GM11168 (cell line): ENCODE data around the gene GLB1L.
"Not testable (repeated sequence)": the region's sequence is repeated elsewhere in the genome, so short reads cannot be mapped to it uniquely, and the experiment has no call there.

Source experiments
- in situ Hi-C: fragments of 300-500 bp; cut with MboI; formaldehyde crosslinking; loops from one replicate; pipeline ENCODE4 v1.12.0; 2022; ENCODE audit warnings: low sequenced_read_pairs; ENCODE audit not compliant: unreplicated experiment

Gene GLB1L

DNA sequence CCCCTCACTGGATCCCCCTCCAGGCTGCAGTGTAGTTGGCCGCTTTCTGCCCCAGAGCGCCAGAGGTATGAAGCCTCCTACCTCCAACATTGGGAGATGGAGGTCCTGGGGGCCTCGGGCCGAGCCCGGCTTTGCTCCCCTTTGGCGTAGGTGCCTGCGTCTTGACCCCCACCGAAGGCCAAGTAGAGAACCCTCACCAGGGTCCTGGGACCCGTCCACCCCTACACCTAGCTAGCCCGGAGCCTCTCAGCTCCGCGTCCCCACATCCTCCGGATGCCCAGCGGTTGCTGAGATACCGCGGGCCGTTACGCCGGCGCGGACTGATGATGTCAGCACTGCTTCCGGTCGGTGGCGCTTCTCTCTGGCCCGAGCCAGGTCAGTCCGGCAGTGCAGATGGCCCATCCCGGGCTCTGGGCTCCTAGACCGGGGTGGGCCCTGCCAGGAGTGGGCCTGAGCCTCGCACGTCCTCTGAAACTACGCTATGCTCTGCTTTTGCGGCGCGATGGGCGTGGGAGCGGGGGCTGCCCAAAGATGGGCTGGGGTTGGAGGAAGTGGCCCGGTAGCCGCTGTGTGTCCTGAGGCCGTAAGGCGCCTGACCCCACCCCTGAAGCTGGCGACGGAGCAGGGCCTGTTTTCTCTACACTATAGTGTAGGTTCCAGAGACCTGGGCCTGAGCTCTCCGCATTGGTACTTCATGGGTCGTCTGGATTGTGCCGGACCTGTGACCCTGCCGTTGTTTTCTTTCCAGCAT is at the start of gene GLB1L, which contains the start of gene STK16:
Gene GLB1L (minus strand): TSS at position 297 of the 751 bp plus-strand sequence. CDS start 1,871 bp downstream, outside the sequence.
Gene STK16 (plus strand): TSS at position 332 of the 751 bp plus-strand sequence. CDS start 521 bp downstream, outside the sequence.
- in situ Hi-C loops, result no loop called here

DNA sequence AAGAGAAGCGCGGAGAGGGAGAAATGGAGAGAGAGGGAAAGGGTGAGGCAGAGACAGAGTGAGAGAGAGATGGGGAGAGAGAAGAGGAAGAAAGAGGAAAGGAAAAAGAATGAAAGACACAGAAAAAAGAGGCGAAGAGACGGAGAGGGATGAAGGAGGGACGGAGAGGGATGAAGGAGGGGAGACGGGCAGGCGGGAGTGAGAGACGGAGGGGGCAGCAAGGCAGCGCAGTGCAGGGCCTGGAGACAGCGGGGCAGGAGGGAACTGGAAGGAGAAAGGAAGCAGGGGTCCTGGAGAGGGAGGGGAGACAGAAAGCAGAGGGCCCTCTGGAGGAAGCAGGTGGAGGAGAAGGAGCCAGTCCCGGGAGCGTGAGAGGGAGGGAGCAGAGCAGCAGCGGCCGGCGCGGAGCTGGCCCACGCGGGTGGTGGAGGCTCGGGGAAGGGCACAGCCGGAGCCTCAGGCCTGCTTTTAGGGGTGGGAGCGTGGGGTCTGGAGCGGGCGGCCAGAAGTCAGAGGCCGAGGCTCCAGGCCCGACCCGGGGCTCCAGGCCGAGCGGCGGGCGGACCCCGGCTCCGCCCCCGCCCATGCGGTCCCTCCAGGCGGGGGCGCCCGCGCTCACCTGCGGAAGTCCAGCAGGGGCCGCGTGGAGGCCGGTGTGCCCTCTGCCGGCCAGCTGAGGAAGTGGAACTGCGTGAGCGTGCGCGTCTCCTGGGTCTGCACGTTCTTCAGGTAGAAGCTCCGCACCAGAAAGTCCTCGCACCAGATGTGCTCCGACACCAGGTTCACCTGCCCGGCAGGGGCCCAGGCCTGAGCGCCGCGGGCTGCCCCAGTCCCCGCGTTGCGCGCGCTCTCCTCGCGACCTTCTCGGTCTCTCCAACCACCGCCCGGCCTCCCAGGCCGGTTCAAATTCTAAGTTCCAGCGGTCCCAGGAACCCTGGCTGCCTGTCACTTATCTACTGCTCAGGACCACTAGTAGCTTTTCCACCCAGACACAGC is 49.4 kb upstream of the GLB1L start:
- in situ Hi-C loops, result no loop called here

DNA sequence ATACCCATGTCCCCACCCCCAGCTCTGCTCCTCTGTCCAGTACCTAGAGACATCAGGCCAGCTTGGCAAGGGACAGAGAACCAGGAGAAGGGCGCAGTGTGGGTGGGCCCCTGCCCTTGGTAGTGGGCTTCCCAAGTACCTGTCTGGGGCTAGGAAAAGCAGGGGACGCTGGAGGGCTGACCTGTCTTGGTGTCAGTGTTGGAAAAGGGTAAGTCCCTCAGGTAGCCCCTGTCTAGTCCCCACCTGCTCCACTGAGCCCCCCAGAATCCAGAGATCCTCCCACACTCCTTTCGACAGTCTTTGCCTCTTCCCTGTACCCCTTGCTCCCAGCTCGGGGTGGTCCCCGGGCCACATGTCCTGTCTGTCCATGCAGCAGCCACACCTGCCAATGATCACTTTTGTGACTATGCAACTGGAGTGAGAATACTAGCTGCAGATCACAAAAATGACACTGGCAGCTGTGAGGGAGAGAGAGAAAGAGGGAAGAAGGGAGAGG is 48.5 kb upstream of the GLB1L start:
- in situ Hi-C loops, result no loop called here

DNA sequence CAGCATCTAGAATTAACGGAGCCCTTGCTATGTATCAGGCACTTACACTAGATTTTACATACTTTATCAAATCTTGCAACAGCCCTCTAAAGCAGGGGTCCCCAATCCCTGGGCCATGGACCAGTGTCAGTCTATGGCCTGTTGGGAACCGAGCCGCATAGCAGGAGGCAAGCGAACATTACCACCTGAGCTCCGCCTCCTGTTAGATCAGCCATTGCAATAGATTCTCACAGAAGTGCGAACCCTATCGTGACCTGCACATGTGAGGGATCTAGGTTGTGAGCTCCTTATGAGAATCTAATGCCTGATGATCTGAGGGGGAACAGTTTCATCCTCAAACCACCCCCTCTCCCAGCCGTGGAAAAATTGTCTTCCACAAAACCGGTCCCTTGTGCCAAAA is 47.4 kb upstream of the GLB1L start:
- in situ Hi-C loops, result no loop called here

DNA sequence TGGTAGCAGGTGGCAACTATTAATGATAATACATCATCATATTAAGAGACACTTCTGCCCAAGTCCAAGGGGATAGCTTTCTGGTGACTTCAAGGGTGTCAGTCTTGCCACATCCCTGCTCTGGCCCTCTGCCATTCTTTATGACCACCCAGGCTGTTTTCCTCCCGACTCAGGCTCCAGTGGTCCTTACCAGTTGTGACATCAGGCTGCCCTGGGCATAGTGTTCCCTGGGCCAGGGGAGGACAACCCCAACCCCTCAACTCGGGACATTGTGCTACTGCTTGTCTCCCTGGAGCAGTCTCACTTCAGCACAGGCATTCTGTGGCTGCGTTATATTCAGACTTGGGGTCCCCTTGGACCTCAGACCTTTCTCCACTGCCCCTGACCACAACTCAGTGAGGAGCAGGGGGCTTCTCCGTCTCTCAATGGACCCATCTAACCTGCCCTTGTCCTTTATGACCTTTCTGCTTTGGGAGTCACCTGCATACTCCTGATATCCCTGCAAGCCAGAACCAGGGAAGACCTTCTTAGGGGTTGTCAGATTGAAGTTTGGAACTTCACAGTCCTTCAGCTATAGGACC is 46.8 kb upstream of the GLB1L start:
- in situ Hi-C loops, result no loop called here

DNA sequence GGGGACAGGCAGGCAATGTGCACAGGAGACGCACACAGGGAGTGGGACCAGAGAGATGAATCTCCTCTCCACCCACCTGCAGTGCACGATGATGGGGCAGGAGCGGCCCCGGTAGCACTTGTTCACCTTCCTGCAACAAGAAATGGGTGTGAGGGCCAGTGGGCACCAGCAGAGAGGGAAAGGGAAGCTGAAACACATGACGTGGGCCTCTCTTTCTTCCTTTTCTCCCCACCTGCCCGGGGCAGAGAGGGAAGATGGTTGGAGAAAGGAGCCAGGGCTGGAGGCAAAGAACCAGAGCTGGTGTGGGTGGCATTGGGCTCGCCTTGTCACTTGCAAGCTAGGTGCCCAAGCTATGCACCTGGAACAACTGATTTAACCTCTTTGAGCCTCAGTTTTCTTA is 46.1 kb upstream of the GLB1L start:
- in situ Hi-C loops, result no loop called here

DNA sequence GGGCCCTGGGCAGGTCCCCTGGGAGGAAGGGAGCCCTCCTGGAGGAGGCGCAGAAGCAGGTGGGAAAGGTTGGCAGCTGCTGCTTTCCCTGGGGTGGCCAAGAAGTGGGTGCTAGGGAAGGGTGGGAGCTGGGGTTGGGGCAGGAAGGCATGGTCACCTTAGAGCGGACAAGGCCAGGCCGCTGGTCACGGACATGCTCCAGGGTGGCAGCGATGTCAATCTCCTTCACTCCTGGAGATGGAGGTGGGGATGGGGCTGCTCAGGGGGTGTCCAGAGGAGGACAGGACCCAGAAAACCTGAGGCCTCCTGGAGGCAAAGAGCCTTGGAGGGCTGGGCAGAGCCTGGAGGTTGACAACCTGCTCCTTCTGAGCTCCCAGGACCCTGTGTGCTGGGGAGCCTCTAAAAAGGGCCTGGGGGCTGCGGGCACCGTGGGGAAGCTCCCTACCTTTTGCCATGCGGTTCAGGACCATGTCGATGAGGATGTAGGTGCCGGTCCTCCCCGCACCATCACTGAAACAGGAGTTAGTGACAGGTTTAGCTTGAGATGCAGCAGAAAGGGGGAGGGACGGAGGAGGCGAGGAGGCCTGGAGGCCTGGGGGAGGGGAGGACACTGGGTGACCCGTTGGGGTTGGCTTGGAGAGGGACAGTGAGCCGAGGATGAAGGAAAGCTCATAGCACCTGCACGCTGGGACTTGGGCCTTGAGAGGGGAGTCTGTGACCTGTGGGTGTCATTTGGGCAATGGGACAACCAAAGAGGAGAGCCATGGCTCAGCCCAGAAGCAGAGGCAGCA is 45.3 kb upstream of the GLB1L start:
- in situ Hi-C loops, result no loop called here

DNA sequence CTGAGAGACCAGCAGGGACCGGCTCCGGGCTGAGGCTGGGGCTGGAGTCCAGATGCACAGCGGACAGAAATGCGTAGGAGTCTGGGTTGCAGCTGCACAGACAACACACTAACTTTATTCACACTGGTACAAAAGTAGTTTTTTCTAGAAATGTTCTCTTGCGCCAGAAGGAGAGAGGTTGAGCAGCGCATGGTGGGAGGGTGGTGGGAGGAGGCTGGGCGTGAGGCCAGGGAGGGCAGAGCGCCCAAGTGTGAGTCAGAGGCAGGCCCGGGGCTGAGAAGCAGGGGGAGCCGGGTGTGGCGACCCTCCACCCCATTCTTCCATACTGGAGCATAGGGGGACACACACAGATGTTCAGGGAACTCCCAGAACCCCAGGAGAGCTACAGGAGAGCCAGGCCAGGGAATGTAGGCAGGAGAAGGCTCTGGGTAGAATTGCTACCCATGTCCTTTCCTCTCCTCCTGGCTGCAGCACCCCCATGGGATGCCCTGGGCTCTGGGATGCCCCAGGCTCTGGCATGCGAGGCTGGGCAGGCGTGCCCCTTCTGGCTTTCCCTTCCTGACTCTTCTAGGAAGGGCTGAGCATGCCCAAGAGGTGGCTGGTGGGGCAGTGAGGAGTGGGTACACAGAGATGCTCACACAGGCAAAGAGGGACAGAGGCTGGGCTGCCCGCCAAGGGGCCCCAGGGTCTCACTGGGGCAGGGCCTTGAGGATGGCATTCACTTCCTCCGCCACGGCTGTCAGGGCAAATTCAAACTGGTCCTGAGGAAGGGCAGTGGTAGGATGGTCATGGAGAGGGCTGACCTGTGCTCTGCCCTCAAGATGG is 44.5 kb upstream of the GLB1L start:
- in situ Hi-C loops, result no loop called here

DNA sequence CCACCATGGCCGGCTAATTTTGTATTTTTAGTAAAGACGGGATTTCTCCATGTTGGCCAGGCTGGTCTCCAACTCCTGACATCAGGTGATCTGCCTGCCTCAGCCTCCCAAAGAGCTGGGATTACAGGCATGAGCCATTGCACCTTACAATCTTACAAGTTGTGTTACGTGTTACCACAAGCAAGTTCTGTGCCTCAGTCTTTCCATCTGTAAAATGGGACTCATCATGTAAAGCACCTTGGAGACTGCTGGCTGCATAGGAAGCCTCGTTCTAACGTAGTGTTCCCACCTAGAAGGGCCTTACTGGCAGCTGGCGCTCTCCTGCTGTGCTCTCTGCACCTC is 43.9 kb upstream of the GLB1L start:
- in situ Hi-C loops, result no loop called here

DNA sequence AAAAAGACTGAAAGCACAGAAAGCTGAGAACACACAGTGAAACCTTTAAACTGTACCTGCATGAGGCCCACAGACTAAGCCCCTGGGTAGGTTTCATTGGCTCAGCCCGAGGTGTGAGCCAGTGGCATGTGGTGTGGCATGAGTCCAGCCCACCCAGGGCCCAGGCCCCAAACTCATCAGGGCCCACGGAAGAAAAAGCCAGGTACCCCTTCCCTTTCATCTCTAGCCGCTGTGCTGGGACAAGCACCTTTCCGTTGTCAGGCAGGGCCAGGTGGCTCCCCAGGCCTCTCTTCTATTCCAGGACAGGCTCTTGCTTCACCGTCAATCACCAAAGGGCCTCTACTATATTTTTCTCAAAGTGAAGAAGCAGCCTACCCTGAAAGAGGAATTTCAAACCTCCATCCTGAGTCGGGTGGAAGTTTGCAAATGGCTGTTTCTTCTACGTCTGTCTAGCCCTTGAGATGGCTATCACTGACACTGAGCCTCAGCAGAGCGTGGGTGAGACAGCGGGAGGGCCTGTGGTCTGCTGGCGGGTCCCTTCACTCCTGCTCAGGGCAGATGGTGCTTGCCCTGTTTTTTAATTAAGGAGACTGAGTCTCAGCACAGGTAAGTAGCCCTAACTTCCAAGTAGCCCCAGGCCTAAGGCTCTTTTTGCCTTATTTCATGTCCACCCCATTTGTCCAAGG is 42.5 kb upstream of the GLB1L start:
- in situ Hi-C loops, result no loop called here

DNA sequence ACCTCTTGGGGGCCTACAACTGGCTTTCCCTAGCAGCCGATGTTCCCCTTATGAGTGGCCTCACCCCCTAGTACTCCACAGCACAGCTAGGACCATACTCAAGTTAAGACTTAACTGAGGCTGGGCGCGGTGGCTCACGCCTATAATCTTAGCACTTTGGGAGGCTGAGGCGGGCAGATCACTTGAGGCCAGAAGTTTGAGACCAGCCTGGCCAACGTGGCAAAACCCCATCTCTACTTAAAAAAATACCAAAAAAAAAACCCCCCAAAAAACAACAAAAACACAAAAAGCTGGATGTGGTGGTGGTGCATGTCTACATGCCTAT is 41.8 kb upstream of the GLB1L start:
- in situ Hi-C loops, result not testable (repeated sequence)

DNA sequence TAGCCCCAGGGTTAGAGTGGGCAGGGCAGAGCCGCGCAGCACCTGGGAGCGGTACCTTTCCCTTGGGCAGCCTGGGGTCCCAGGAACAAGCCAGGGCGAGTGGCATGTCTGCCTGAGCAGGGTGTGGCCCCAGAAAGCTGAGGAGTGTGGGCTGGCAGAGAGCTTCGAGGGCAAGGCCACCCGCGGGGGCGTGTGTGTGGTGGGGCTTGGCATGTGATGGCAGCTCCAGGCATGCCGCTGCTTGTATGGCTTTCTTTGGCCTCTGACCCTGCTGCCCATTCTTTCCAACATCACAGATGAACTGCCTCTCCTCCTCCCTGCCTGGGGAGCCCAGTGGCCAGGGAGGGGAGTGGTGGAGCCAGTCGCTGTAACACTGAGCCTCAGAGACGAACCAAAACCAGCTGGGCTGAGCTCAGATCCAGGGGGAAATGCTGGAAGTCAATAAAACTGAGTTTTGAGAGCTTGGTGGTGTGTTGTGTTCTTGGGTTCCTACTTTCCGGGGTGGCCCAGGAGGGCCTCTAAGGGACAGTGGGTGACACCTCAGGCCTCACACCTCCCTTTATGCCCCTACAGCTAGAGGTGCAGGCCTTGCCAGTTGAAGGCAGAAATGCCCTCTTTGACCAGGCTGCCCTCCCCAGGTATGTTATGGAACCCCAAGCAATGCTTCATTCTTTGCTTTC is 41.3 kb upstream of the GLB1L start:
- in situ Hi-C loops, result no loop called here

DNA sequence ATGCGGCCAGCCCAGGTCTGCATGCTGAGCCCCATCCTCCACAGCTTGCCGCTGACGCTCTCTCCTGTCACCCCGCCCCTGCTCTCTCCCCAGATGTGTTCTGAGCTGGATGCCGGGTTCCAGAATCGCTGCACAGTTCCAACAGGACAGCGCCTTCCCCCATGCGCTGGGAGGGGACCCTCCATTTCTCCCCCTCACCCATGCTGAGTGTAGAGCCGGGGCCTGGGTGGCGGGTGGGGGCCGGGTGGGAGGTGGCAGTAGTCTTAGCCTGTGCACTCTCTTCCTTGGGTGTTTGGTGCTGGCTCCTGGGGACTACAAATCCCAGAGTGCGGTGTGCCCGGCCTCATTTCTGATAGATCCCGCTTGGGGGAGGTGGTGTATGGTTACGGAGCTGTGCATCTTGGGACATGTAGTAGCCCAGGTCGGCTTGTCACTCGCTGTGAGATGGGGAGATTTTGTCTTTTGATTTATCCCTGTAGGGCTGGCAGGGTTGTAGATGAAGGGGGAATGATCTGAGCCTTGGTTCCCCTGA is 40.7 kb upstream of the GLB1L start:
- in situ Hi-C loops, result no loop called here

DNA sequence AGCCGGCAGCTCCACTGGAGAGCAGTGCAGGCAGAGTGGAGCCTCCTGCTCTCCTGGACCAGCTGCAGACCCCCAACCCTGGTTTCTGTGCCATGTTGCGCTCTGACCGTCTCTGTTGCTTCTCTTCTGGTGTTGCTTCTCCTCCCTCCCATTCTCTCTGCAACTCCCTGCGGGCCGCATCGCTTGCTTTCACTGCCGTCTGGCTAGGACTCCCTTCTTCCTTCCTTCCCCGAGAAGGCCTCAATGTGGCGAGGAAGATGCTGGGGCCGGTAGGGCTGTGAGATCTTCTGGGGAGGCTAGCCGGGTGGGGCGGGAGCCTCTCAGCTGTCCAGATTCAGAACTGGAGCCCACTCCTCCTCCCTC is 40.1 kb upstream of the GLB1L start:
- in situ Hi-C loops, result no loop called here

DNA sequence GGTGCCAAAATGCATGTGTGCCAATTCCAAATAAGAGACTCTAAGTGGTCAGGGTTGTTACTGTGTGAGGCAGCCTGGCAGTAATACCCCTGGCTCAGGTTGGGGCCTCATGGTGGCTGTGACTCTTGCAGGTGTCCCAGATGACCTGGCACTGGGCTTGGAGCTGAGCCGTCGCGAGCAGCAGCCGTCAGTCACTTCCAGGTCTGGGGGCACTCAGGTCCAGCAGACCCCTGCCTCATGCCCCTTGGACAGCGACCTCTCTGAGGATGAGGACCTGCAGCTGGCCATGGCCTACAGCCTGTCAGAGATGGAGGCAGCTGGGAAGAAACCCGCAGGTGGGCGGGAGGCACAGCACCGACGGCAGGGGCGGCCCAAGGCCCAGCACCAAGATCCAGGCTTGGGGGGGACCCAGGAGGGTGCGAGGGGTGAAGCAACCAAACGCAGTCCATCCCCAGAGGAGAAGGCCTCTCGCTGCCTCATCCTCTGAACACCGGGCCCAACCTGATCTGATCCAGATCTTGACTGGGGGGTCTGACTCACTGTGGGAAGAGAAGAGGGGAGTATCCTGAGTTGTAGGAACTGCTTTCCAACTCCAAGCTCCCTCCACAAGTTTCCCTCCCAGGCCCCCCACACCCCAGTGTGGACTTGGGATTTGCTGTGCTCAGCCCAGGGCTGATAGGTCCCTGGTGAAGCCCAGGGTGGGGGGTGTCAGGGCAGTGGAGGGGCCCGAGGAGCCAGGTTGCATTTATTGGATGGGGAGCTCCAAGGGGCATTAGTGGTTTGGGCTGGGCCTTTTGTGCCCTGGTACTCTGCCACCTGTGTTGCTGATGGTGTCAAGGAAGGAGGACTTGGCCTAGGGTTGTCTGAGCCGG is 39.5 kb upstream of the GLB1L start:
- in situ Hi-C loops, result no loop called here

DNA sequence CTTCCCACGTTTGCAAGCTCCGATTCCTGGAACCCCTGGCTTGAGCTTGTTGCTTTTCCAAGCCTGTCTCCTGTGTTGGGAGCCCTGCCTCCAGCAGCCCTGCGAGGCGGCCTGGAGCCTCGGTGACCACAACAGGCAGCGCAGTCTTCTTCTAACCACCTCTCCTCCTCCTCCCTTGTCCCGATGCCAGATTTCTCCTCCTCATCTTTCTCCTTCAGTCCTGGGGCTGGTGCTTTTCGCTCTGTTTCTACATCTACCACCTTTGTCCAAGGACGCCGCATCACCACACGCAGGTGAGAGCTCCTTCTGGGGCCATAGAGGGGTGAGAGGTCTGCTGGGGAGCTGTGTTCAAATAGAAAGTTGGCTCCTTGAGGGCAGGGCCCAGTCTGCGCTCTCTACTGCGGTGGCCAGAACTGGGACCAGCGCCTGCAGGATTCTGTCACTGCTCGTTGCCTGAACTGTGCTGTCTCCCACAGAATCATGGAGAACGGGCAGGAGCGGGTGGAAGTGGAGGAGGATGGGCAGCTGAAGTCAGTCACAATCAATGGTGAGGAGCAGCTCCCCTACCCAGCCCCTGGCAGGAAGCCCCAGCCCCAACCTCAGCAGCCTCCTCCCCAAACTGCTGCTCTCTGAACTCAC is 37.8 kb upstream of the GLB1L start:
- in situ Hi-C loops, result no loop called here

DNA sequence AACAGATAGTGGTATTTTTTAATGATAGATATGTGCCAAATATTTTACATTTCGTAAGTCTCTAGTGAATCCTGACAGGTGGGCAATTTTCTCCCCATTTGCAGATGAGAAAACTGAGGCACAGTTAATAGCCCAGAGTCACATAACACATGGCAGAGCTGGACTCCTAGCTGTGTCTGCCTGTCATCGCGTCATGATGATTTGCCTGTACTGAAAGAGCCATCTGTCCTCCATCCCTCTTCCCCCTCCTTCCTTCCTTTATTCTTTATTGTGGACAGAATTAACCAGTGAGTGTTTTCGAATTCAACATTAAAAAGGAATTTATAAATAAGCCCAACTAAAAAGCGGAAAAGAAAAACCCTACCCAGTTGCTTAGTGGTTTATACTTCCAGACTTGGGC is 37.1 kb upstream of the GLB1L start:
- in situ Hi-C loops, result no loop called here
